Measurements from ENCODE around the gene DGKG.

GRCh38 chr3:186259612-186260383 is 102.2 kb downstream of the DGKG start:
- no peak for TF ChIP-seq FOXA1 (IDR thresholded peaks at IDR 0.05)
- no peak for TF ChIP-seq SP1 (IDR thresholded peaks at IDR 0.05)
- no peak for TF ChIP-seq SUZ12 (IDR thresholded peaks at IDR 0.05)
- no peak for TF ChIP-seq FOXK2 (IDR thresholded peaks at IDR 0.05)
- TF ChIP-seq TARDBP (IDR thresholded peaks at IDR 0.05), result no peak
- TF ChIP-seq HDGF (IDR thresholded peaks at IDR 0.05; ENCODE audit: borderline replicate concordance), result no peak
- TF ChIP-seq ZNF384 (IDR thresholded peaks at IDR 0.05), result no peak
- no peak for TF ChIP-seq LEF1 (IDR thresholded peaks at IDR 0.05; ENCODE audit: borderline replicate concordance)
- no peak for TF ChIP-seq FOXM1 (IDR thresholded peaks at IDR 0.05; ENCODE audit: borderline replicate concordance)
- no peak for TF ChIP-seq CTBP1 (IDR thresholded peaks at IDR 0.05; ENCODE audit: borderline replicate concordance)
- TF ChIP-seq, protein P1, sequence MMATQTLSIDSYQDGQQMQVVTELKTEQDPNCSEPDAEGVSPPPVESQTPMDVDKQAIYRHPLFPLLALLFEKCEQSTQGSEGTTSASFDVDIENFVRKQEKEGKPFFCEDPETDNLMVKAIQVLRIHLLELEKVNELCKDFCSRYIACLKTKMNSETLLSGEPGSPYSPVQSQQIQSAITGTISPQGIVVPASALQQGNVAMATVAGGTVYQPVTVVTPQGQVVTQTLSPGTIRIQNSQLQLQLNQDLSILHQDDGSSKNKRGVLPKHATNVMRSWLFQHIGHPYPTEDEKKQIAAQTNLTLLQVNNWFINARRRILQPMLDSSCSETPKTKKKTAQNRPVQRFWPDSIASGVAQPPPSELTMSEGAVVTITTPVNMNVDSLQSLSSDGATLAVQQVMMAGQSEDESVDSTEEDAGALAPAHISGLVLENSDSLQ (IDR thresholded peaks at IDR 0.05), result peak; percentile 52; the same call in 1 of the 2 replicates
- no peak for TF ChIP-seq L3MBTL2 (conservative IDR thresholded peaks at IDR 0.05)
- TF ChIP-seq BHLHE40 (IDR thresholded peaks at IDR 0.05; ENCODE audit: borderline replicate concordance), result no peak
- no peak for TF ChIP-seq ELF4 (IDR thresholded peaks at IDR 0.05)
